ENCODE data around the gene TGFBR2. TPM values are rescaled to one million over a fixed set of nuclear protein-coding genes. Genes with fewer than 3 reads are reported as not detected.

Gene TGFBR2
- total RNA-seq, 1 donor, result 37.1 TPM

- no peak for TF ChIP-seq CTCF (IDR thresholded peaks at IDR 0.05; ENCODE audit: insufficient read depth, low read depth, low read length)
Observed at GRCh38 chr3:30598668-30599545, 7.5 kb upstream of the TGFBR2 start.

GRCh38 chr3:30600572-30600971 is 5.8 kb upstream of the TGFBR2 start:
- no peak for TF ChIP-seq CTCF (IDR thresholded peaks at IDR 0.05; ENCODE audit: insufficient read depth, low read depth, low read length)
- DNase-seq (ENCODE audit: low read depth), result no peak
- no peak overlapping the region for H3K4me3 ChIP-seq (ENCODE audit: low read depth, low read length)

More at GRCh38 chr3:30598668-30599545, 7.5 kb upstream of the TGFBR2 start:
- no peak overlapping the region for H3K4me3 ChIP-seq (ENCODE audit: low read depth, low read length)
- no peak for DNase-seq (ENCODE audit: low read depth)

- DNase-seq (ENCODE audit: low read depth), result no peak
Observed at GRCh38 chr3:30602946-30603345, 3.5 kb upstream of the TGFBR2 start.

GRCh38 chr3:30604093-30604492 is 2.3 kb upstream of the TGFBR2 start:
- DNase-seq (ENCODE audit: low read depth), result no peak
- no peak for TF ChIP-seq CTCF (IDR thresholded peaks at IDR 0.05; ENCODE audit: insufficient read depth, low read depth, low read length)
- H3K4me3 ChIP-seq (ENCODE audit: low read depth, low read length), result no peak overlapping the region

More at GRCh38 chr3:30602946-30603345, 3.5 kb upstream of the TGFBR2 start:
- no peak for TF ChIP-seq CTCF (IDR thresholded peaks at IDR 0.05; ENCODE audit: insufficient read depth, low read depth, low read length)
- H3K4me3 ChIP-seq (ENCODE audit: low read depth, low read length), result no peak overlapping the region

- no peak overlapping the region for H3K4me3 ChIP-seq (ENCODE audit: low read depth, low read length)
- no peak for DNase-seq (ENCODE audit: low read depth)
- TF ChIP-seq CTCF (IDR thresholded peaks at IDR 0.05; ENCODE audit: insufficient read depth, low read depth, low read length), result no peak
Observed at GRCh38 chr3:30604558-30604957, 1.8 kb upstream of the TGFBR2 start.

GRCh38 chr3:30605005-30605404 is 1.4 kb upstream of the TGFBR2 start:
- no peak for TF ChIP-seq CTCF (IDR thresholded peaks at IDR 0.05; ENCODE audit: insufficient read depth, low read depth, low read length)
- no peak for DNase-seq (ENCODE audit: low read depth)
- H3K4me3 ChIP-seq (ENCODE audit: low read depth, low read length), result no peak overlapping the region

All from fibroblast of villous mesenchyme (primary cell).